IMR-90 (cell line): Measurements from ENCODE around the gene PHC2.

ENCODE experiments used
- CTCF ChIP-seq: conservative IDR thresholded peaks from 2 replicates; pipeline ENCODE4 v1.5.1; 2012; ENCODE audit warnings: mild to moderate bottlenecking, low read depth, low read length, improper control_type of control experiment
- MAFK ChIP-seq: IDR thresholded peaks from 2 replicates; pipeline ENCODE4 v1.6.1; 2012; ENCODE audit warnings: low read depth, low read length, improper control_type of control experiment
- MAZ ChIP-seq: IDR thresholded peaks from 2 replicates; pipeline ENCODE4 v1.6.1; 2012; ENCODE audit warnings: low read depth, mild to moderate bottlenecking, low read length, improper control_type of control experiment, moderate library complexity, borderline replicate concordance
- POLR2A ChIP-seq: IDR thresholded peaks from 2 replicates; pipeline ENCODE4 v1.6.1; 2012; ENCODE audit warnings: mild to moderate bottlenecking, low read depth, low read length
- RAD21 ChIP-seq: IDR thresholded peaks from 2 replicates; pipeline ENCODE4 v1.6.1; 2012; ENCODE audit warnings: low read length, improper control_type of control experiment
- SMC3 ChIP-seq: fragments of 150-350 bp; IDR thresholded peaks from 2 replicates; pipeline ENCODE4 v1.6.1; 2016; ENCODE audit warnings: low read depth, mild to moderate bottlenecking, antibody characterized with exemption, low read length, moderate library complexity

DNA sequence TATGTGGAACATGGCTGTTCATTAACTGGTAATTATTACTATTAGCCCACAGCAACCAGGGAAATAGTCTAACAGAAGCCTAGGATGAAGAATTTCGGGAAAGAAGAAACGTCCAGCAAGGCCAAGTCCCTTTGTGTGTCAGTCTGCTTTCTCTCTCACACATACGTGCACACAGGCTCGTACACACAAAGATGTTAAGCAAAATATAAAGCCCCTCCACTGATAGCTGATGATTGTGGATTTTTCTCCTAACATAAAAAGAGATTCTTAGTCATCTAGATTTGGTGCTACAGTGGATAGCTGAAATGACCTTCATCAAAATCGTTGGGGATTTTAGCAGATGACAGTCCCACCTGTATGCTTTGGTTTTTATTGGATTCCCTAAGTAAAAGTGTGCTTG is 67.9 kb downstream of the PHC2 start:
- TF ChIP-seq MAZ: no peak
- no peak for TF ChIP-seq CTCF
- TF ChIP-seq POLR2A: no peak
- TF ChIP-seq SMC3: no peak
- no peak for TF ChIP-seq RAD21
- TF ChIP-seq MAFK: no peak
